GM13976 (cell line): ENCODE data around the gene TNNT2.

Source experiments
- DNase-seq: peaks from one replicate; pipeline ENCODE4 v3.0.0; 2012; ENCODE audit warnings: low spot score
- CTCF ChIP-seq: IDR thresholded peaks from 2 replicates; pipeline ENCODE4 v1.5.1; 2012; ENCODE audit warnings: borderline replicate concordance, mild to moderate bottlenecking; ENCODE audit not compliant: insufficient read depth; ENCODE audit errors: extremely low read depth, missing control alignments, control extremely low read depth
- in situ Hi-C: fragments of 300-500 bp; cut with MboI; formaldehyde crosslinking; loops from one replicate; pipeline ENCODE4 v1.12.0; 2022; ENCODE audit warnings: low sequenced_read_pairs, mixed read lengths, inconsistent platforms; ENCODE audit not compliant: unreplicated experiment

TNNT2 gene

DNA sequence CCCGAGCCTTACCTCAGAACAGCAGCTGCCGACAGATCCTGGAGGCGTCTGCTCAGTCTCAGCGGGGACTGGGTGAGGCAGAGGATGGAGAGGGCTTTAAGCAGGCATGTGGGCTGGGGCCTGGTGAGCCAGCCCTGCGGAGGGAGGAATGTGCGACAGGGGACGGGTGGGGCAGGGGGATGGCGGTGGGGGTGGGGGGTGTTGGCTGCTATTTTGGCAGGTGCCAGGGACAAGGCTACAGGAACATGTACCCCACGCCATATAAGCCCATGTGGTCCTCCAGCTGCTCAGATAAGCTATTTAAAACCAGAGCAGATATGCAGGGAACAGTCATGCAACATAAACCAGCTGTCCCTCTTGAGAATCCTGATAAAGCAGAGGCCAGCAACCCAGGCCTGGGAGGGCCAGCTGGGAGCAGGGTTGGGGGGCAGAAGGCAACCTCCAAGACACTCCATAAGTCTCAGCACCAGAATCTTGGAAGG, at the start of gene TNNT2:
TSS of gene TNNT2 (minus strand) at position 70 of the 482 bp plus-strand sequence. CDS start 4,426 bp downstream, outside the sequence.
- in situ Hi-C loops: no loop called here
- no peak for DNase-seq
- no peak for TF ChIP-seq CTCF

DNA sequence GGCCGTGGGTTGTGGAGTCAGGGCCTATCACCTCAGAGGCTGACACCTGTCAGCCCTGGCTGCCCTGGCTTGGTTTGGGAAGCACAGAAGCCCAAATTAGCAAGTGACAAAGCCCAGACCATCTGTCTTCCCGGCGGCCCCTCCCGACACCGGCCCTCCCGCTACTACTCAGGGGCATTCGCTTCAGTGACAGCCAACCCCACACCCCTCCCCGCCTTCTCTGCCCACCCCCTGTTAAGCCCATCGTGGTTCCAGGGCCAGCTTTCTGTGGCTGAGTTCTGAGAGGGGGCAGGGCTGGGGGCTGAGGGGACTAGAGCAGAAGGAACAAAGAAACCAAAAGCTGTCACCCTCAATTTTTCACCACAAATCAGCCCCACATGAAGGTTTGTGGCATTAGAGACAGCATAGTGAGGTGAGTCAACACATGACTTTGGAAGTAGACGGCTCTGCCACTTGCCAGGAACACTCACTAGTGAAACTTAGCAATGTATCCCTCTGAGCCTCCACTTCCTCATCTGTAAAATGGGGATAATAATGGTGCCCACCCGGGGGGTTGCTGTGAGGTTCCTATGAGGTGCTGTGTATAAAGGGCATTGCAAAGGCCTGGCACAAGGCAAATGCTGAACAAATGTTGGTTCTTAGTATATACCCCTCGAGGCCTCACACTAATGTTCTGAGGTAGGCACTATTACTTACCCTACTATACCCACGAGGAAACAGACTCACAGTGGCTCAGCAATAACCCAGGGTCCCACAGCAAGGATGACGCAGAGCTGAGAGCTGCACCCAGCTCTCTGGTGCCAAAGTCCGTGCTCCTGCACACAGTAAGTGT, 49.2 kb upstream of the TNNT2 start:
- in situ Hi-C loops: no loop called here
- TF ChIP-seq CTCF: no peak
- no peak for DNase-seq

DNA sequence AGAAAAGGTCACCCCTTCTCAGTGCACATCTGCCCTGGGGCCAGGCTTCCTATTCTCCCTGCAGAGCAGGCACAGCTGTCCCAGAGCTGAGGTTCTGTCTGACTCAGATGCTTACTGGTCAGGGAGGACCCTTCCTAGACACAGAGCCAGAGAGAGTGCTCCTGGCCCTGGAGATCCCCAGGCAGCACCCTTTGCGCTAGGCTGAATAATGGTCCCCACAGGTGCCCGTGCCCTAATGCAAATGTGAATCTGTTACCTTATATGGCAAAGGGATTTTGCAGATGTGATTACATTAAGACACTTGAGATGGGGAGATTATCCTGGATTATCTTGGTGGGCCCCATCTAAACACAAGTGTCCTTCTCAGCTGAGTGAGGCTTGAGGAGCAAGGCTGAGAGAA, 46.7 kb upstream of the TNNT2 start:
- no peak for DNase-seq
- in situ Hi-C loops: no loop called here

GRCh38 chr1:201423655-201424054, 46.2 kb upstream of the TNNT2 start:
- DNase-seq: no peak
- in situ Hi-C loops: no loop called here
- TF ChIP-seq CTCF: no peak

More for the DNA sequence above, 46.7 kb upstream of the TNNT2 start:
- no peak for TF ChIP-seq CTCF

- DNase-seq: no peak
- in situ Hi-C loops: no loop called here
- TF ChIP-seq CTCF: no peak
Observed at GRCh38 chr1:201422436-201423030, 45.1 kb upstream of the TNNT2 start.

- no peak for TF ChIP-seq CTCF
- DNase-seq: no peak
- in situ Hi-C loops: no loop called here
Observed at GRCh38 chr1:201422026-201422425, 44.5 kb upstream of the TNNT2 start.
